ENCODE measurements around the gene F2RL3.
"Not testable (repeated sequence)": the region's sequence is repeated elsewhere in the genome, so short reads cannot be mapped to it uniquely, and the experiment has no call there.

F2RL3 gene

DNA sequence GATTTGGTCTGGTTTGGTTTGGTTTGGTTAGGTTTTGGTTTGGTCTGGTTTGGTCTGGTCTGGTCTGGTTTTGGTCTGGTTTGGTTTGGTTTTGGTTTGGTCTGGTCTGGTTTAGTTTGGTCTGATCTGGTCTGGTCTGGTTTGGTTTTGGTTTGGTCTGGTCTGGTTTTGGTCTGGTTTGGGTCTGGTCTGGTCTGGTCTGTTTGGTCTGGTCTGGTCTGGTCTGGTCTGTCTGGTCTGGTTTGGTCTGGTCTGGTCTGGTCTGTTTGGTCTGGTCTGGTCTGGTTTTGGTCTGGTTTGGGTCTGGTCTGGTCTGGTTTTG, 13.9 kb upstream of the F2RL3 start:
- DNase-seq (ENCODE audit: low read depth in 1 of 2, low spot score in 1 of 2): not testable (repeated sequence)

DNA sequence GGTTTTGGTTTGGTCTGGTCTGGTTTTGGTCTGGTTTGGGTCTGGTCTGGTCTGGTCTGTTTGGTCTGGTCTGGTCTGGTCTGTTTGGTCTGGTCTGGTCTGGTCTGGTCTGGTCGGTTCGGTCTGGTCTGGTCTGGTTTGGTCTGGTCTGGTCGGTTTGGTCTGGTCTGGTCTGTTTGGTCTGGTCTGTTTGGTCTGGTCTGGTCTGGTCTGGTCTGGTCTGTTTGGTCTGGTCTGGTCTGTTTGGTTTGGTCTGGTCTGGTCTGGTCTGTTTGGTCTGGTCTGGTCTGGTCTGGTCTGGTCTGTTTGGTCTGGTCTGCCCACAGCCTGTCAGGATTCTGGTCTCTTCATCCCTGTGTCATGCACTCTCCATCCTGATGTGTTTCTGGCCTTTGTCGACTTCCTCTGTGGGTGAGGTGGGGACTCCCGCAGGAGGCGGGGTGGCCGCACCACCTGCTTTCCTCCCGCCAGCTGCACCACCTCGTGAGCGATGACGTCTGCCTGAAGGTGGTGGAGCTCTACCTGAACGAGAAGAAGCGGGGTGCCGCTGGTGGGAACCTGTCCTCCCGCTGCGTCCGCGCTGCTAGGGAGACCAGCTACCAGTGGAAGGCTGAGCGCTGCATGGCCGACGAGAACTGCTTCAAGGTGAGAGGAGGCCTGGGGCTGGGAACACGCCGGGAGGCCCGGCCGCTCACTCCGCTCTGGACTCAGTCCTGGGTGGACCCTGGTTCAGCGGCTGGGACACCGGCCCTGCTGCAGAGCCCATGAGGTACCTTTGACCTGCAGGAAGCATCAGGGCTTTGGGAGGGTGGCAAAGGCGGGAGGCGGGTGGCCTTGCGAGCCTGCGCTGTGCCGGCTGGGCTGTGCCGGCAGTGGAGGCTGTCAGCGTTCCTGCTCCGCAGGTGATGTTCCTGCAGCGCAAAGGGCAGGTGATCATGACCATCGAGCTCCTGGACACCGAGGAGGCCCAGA, 12.9 kb upstream of the F2RL3 start:
- no peak for DNase-seq (ENCODE audit: low read depth in 1 of 2, low spot score in 1 of 2)

DNA sequence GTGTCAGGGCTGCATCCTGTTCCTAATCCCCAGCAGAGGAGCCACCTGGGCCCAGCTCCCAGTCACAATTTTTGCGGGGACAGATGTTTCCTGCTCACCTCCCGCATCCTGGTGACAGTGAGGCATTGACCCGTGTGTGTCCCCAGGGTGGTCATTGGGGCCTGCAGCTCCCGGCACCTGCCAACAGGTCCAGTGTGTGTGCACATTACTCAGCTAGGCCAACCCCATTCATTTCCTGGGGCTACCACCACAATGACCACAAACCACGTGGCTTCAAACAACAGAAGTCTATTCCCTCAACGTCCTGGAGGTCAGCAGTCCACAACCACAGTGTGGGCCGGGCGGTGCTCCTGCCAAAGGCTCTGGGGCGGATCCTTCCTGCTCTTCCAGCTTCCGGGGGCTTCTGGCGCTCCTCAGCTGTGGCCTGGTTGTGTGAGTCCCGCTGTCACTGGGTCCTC, 11.9 kb upstream of the F2RL3 start:
- no peak for DNase-seq (ENCODE audit: low read depth in 1 of 2, low spot score in 1 of 2)

DNA sequence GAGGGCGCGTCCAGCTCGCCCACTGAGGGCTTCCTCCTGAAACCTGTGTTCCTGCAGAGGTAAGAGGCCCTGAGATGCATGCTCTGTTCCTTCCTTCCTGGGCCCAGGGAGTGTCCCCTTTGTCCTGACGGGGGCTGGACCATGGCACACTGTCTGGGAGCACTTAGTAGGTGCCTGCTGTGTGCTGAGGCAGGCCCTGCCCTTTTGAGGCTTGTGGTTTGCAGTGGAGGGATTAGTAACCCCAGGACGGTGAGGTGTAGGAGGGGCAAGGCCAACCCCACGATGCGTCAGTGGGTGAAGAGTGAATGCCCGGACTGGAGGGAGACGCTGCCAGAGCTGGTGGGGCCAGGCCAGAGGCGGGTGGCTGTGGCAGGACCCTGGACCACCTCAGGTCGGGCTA, 11.2 kb upstream of the F2RL3 start:
- no peak for DNase-seq (ENCODE audit: low read depth in 1 of 2, low spot score in 1 of 2)

DNA sequence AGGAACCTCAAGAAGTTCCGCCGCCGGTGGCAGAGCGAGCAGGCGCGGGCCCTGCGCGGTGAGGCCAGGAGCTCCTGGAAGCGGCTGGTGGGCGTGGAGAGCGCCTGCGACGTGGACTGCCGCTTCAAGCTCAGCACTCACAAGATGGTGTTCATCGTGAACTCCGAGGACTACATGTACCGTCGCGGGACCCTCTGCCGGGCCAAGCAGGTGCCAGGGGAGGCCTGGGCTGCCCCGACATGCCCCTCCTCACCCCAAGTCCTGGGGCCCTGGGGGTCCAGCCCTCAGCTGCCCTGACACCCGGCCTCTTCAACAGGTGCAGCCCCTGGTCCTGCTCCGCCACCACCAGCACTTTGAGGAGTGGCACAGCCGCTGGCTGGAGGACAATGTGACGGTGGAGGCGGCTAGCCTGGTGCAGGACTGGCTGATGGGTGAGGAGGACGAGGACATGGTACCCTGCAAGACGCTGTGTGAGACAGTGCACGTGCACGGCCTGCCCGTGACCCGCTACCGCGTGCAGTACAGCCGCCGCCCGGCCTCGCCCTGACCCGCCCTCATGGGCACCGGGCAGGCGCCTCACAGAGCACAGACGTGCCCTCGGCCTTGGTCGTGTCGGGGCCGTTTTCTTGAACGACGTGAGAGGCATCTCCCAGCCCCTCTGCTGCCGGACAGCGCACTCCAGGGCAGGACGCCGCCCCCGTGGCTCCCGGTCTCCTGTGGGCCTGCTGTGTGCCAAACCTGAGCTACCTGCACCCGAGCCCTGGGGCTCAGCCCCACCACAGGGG, 10.4 kb upstream of the F2RL3 start:
- DNase-seq (ENCODE audit: low read depth in 1 of 2, low spot score in 1 of 2): no peak

DNA sequence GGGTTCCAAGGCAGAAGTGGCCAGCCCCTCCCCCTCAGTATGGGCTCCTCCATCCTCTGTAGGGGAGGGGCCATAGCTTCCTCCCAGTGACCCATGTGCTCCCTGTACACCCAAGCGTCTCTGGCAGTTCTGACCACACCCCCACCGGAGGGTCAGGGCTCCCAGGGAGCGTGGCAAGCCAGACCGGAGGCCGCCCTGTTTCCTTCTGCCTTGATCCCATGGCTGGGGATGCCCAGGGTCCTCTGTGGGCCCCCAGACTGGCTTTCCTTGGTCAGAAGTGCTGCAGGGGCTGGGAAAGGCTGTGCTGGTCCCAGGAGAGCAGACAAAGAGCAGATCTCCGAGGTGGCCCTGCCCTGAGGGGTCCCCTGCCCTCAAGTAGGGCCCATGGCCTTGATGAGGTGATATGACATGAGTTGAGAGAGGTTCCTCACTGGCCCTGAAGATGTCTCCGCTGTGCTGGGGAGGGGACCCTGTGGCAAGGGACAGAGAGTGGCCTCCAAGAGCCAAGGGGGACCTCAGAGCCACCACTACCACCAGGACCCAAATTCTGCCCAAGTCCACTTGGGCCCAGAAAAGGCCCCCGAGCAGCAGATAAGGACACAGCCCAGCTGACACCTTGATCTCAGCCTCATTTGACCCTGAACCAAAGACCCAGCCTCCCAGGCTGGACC, 7.8 kb upstream of the F2RL3 start:
- DNase-seq (ENCODE audit: low read depth in 1 of 2, low spot score in 1 of 2): no peak

DNA sequence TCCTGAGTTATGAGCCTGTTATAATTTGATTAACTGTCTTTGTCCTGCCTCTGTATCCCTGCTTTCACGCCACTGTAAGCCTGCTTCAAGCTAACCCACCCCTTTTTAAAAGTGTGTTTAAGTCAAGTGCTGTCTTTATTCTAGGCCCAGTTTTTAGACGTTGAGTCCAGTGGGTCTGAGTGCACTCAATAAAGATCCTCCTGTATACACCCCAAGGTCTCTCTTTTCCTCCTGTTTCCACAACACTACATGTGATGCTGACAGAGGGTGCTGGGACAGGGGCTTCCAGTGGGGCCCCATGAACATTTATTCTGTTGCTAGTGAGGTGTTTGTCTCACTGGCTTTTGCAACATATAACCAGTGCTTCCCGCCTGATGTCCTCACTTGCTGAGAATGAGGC, 6.7 kb upstream of the F2RL3 start:
- DNase-seq (ENCODE audit: low read depth in 1 of 2, low spot score in 1 of 2): no peak

DNA sequence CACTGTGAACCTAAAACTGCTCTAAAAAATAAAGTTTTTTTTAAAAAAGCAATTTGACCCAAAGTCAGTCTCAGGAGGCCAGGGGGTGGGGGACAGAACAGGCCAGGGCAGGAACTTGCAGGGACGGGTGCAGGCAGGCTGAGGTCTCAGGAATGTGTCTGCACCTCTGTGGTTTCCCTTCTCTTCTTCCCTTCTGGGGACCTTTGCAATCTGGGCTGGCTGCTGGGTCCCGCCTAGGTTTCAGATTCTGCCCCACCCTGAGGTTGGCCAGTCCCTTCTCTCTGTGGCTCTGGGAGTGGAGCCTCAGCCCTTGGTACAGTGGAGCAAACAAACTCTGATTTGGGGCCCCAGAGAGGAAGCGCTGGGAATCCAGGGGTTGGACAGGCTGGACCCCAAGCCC, 5.3 kb upstream of the F2RL3 start:
- no peak for DNase-seq (ENCODE audit: low read depth in 1 of 2, low spot score in 1 of 2)

DNA sequence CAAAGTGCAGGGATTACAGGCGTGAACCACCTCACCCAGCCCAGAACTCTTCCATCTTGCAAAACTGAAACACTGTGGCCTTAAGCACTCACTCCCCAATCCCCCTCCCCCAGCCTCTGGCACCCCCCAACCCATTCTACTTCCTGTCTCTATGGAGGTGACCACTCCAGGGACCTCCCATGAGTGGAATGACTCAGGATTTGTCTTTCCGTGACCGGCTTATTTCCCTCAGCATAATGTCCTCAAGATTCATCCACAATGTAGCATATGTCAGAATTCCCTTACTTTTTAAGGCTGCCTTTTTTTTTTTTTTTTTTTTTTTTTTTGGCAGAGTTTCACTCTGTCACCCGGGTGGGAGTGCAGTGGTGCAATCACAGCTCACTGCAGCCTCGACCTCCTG, 3.6 kb upstream of the F2RL3 start:
- DNase-seq (ENCODE audit: low read depth in 1 of 2, low spot score in 1 of 2): no peak

DNA sequence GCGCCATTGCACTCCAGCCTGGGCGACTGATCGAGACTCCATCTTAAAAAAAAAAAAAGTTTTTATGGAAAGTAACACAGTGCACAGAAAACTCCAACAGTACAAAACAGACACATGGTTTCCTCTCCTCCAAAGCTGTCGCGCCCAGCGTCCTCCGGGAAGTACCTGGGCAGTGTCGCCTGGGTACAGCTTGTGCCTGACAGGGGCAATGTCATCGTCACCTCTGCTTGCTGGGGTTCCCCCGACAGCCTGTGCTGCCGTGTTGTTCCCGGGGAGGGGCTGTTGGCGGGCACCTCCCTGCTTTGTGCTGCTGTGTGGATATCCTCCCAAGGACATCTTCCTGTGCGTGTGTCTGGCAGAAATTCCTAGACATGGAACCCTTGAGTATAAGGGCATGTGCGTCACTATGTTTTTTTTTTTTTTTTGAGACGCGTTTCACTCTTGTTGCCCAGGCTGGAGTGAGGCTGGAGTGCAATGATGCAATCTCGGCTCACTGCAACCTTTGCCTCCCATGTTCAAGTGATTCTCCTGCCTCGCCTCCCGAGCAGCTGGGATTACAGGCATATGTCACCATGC, 2.4 kb upstream of the F2RL3 start:
- DNase-seq (ENCODE audit: low read depth in 1 of 2, low spot score in 1 of 2): no peak

DNA sequence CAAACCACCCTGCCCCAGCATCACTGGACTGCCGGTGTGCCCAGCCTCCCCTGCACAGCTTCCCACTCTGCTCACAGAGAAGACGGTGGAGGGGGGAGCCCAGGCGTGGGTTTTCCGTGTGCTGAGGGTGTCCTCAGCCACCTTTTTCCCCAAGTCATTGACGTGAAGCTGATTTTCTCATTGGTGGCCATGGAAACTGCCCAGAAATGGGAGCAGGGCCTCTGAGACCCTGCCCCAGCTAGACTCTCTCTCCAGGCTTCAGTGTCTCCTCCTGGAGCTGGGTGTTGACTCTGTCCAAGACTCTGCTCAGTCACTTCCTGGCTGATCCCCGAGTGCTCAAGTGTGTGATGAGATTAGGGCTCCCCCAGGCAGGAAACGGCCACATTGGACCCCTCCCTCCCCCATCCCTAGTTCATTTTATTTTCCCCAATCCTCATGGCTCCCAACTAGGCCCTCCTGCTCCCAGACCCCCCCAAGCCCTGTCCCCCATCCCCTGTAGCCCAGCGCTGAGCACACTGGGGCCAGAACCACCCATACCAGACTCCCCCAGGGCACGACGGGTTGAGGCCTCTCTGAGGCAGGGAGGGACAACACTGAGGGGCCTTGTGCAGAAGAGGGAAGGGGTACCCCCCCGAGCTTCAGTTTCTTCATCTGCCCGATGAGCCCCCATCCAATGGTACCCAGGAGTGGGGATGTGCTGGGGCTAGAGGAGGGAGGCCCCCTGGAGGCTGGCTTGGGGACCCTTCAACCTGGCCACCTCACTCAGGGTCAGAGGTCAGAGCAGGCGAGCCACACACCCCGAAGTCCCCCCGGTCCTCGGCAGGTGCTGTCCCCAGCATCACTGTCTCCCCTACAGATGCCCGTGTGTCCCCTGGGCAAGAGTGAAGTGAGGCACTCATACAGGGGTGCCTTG, 1.2 kb upstream of the F2RL3 start:
- no peak for DNase-seq (ENCODE audit: low read depth in 1 of 2, low spot score in 1 of 2)

DNA sequence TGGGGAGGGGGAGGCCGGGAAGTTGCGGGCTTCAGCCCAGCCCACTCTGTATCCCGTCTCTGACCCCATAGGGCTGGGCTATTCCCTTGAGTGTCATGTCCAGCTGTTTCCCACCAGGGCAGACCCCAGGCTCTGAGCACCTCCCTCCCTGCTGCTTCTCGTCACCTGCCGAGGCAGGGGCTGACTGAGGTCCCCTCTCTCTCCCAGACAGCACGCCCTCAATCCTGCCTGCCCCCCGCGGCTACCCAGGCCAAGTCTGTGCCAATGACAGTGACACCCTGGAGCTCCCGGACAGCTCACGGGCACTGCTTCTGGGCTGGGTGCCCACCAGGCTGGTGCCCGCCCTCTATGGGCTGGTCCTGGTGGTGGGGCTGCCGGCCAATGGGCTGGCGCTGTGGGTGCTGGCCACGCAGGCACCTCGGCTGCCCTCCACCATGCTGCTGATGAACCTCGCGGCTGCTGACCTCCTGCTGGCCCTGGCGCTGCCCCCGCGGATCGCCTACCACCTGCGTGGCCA, 625 bp downstream of the F2RL3 start:
- DNase-seq (ENCODE audit: low read depth in 1 of 2, low spot score in 1 of 2): no peak

DNA sequence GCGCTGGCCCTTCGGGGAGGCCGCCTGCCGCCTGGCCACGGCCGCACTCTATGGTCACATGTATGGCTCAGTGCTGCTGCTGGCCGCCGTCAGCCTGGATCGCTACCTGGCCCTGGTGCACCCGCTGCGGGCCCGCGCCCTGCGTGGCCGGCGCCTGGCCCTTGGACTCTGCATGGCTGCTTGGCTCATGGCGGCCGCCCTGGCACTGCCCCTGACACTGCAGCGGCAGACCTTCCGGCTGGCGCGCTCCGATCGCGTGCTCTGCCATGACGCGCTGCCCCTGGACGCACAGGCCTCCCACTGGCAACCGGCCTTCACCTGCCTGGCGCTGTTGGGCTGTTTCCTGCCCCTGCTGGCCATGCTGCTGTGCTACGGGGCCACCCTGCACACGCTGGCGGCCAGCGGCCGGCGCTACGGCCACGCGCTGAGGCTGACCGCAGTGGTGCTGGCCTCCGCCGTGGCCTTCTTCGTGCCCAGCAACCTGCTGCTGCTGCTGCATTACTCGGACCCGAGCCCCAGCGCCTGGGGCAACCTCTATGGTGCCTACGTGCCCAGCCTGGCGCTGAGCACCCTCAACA, 1.2 kb downstream of the F2RL3 start:
- DNase-seq (ENCODE audit: low read depth in 1 of 2, low spot score in 1 of 2): no peak

DNA sequence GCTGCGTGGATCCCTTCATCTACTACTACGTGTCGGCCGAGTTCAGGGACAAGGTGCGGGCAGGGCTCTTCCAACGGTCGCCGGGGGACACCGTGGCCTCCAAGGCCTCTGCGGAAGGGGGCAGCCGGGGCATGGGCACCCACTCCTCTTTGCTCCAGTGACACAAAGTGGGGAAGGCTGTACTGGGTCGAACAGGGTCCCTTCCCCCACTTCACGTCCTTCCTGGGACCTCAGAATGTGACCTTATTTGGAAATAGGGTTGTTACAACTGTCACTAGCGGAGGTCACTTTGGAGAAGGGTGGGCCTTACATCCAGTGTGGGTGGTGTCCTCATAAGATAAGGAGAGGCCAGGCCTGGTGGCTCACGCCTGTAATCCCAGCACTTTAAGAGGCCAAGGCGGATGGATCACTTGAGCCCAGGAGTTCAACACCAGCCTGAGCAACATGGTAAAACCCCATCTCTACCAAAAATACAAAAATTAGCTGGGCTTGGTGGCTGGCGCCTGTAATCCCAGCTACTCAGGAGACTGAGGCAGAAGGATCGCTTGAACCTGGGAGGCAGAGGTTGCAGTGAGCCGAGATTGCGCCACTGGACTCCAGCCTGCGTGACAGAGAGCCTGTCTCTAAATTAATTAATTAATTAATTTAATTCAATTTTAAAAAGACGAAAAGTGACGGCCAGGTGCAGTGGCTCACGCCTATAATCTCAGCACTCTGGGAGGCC, 1.8 kb downstream of the F2RL3 start:
- no peak for DNase-seq (ENCODE audit: low read depth in 1 of 2, low spot score in 1 of 2)

DNA sequence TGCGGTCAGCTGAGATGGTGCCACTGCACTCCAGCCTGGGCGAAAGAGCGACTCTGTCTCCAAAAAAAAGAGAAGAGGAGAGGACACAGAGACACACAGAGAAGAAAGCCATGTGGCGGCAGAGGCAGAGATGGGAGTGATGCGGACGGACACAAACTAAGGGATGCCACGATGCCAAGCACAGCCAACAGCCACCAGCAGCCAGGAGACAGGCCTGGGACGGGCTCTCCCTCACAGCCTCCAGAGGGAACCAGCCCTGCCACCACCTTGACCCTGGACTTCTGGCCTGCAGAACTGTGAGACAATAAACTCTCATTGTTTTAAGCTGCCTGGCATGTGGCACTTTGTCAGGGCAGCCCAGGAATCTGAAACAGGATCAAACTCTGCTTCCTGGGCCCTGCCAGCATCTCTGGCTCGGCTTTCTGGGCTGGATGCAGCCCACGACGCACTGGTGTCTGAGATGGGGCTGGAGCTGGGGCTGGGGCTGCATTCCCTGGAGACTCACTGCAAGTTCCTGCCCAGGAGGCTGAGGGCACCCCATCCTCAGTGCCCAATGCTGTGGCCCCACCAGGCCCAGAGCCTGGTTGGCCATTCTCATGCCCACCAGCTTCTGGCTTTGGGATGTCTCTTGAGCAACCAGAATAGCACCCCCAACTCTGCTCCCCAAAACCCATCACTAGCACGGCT, 3.0 kb downstream of the F2RL3 start:
- DNase-seq (ENCODE audit: low read depth in 1 of 2, low spot score in 1 of 2): no peak

DNA sequence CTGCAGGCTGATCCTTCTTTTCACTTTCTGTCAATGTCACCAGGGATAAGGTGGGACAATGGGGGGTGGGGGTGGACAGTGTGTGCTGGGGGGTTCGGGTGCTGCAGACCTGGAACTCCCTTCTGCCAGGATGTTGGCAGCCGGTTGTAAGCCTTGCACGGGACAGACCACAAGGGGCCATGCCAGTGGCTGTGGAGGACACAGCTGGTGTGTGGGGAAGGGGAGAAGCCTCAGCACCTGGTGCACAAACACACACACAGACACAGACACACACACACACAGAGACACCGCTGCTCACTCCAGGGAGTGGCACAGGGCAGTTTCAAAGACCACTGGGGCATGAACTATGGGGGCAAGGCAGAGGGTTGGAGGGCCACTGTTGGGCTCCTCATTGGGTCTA, 3.6 kb downstream of the F2RL3 start:
- DNase-seq (ENCODE audit: low read depth in 1 of 2, low spot score in 1 of 2): no peak

DNA sequence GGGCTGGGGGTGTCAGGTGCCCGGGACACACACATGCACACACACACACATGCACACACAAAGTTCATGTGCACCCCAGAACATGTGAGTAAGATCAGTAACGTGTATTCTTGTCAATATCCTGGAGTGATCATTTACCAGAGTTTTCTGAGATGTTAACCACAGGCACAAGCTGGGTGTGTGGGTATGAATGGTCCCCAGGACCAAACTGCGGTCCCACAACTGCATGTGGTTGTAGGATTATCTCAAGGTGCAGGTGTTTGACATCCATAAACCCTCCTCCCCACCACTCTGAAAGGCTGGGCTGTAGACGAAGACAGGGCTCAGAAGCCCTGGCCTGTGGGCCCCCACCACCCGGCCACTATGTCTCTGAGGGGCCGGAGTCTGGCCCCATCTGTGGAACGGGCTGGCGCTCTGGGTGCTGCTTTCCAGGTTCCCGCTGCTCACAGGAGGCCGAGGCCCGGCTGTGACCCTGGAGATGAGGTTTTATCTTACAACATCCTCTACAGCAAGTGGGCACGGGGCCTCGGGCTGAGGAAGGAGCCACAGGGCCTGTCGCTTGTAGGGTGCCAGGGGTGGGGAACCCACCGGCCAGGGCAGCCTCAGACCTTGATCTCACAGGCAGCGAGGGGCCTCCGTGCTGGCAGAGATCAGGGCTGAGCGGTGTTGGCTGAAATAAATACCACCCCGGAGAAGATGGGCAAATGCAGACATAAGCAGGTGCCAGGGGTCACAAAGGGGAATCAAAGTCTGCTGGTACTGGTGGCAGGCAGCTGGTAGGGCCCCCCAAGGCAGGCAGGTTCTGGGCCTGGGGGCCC, 4.3 kb downstream of the F2RL3 start:
- no peak for DNase-seq (ENCODE audit: low read depth in 1 of 2, low spot score in 1 of 2)

DNA sequence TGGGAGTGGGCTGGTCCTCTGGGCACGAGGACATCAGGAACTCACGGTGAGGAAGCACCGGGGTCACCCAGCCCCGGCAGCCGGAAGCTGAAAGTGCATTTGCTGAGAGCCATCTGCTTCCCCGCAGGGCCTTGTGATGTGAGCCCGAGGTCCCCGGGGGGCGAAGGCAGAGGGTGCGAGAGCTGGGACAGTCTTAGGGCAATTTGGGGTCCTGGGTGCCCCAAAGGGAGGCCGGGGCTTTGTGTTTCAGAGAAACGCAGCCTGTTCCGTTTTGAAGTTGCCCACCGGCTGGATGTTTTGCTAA, 4.8 kb downstream of the F2RL3 start:
- no peak for DNase-seq (ENCODE audit: low read depth in 1 of 2, low spot score in 1 of 2)
